GM21381 (cell line): ENCODE results near the gene TCIRG1.

Source experiments
- ATAC-seq: cut with Tn5 transposase; IDR thresholded peaks from one replicate; pipeline ENCODE4 v1.9.1; 2021; ENCODE audit warnings: mild to moderate bottlenecking, moderate library complexity; ENCODE audit not compliant: unreplicated experiment

The TCIRG1 gene

DNA sequence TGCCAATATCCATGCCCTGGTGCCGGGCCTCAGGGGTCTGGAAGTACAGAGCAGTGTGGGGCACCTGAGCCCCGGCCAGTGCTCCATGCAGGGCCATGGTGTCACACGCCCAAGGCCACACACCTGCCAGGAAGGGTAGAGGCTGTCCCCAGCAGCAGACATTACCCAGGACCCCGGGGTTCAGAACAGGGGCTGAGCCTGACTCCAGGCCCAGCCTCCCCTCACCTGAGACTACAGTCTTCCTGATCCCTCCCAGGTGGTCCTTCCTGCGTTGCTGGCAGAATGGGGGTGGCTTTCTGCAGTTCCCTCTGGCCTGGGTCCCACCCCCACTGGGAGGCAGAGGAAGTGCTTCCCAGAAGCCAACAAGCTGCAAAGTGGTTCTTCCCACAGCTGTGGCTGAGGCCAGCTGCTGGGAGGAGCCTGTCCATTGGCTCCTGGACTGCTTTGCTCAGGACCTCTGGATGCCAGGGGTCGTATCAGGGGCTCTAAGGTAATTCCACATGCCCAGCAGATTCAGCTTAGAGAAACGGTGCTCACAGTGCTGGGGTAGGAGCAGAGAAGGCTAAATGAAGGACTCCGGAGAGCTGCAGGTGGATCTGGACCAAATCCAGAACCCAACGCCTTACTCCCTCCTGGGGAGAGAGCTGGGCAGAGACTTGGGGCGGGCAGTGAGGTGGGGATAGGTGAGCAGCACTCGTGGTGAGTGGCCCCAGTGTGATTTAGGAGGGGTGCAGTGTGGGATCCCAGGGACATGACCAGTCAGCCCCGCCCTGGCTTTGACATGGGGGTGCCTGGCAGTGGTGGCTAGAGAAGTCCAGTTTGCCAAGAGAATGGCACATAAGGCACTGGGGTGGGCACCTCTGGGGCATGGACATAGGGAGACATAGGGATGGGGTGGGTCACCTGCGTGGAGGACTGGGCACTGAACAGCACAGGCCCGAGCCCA lies 12.6 kb downstream of the TCIRG1 start:
- ATAC-seq: no peak

DNA sequence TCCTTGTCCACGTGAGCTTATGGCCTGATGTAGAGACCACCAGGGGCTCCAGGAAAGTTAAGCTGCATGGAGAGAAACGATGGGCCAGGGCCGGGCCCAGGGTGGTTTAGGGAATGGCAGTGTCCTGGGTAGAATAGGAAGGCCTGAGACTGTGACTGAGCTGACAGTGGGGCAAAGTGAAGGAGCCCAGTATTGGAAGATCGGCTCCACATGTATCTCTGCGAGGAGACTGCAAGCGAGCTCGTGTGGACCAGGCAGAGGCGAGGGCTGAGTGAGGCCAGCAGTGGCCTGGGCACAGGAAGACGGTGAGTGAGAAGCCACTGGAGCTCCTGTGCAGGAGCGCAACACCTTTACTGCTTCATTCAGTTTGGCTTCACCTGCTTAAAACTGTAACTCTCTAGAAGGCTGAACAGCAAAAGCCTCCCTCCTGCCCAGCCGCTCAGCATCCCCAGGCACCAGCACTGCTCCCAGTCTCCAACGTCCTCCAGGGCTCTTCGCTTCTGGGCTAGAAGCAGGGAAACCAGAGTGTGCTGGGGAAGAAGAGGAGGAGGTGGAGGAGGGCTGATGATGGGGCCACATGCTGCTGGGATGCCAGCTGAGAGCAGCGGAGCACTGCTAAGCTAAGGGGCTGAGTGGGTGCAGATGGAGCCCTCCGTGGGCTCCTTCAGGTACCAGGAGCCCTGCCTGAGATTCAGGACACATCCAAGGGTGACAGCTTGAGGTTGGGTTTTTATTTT lies 13.5 kb downstream of the TCIRG1 start:
- ATAC-seq: no peak

DNA sequence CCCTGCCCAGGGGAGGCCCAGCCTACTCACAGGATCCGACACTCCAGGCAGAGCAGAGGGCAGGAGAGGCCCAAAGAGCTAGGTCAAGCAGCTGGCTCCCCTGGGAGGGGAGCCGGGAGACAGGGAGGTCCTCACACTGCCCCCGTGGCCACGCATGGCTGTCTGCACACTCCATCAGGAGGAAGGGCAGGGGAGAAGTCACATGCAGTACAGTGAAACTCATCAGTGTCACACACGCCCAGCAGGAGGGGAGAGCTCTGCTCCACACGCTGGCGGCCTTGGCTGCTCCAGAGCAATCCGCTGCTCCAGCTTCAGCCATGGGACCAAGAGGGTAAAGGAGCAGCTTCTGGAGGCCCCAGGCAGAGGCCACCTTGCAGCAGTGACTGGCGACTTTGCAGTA lies 14.3 kb downstream of the TCIRG1 start:
- ATAC-seq: no peak

DNA sequence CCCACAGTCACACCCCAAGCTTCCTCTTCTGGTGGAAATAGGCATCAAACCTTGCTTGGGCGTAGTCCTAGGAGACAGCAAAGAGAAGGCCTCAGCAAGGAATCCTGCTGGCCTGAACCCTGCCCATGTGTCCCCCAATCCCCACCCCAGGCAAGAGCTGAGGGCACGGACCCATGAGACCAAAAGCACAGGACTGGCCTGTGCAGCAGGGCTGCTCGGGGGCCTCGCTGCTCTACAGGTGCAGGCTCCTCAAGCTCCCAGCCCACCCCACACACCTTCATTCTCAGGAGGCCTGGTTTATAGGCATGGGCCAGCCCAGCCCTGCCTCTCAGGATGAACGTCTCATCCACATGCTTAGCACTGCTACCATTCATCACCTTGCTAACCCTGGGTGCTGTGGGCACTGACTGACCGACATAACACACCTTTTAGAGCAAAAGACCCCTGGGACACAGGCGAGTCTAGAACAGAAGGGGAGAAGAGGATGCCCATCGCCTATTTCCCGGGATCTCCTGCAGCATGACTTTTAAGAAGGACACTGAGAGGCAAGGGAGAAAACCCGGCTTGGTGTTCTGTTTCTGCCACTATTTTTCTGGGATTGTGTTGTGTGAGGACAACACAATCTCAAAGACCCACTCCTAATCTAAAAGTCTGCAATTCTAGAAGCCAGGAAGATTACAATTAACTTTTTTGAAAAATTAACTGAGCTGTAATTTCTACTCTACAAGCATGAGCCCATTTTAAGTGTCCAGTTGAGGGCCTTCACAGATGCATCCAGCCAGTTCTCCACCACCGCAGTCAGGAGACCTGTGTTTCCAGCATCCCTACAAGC lies 15.4 kb downstream of the TCIRG1 start:
- ATAC-seq: no peak

DNA sequence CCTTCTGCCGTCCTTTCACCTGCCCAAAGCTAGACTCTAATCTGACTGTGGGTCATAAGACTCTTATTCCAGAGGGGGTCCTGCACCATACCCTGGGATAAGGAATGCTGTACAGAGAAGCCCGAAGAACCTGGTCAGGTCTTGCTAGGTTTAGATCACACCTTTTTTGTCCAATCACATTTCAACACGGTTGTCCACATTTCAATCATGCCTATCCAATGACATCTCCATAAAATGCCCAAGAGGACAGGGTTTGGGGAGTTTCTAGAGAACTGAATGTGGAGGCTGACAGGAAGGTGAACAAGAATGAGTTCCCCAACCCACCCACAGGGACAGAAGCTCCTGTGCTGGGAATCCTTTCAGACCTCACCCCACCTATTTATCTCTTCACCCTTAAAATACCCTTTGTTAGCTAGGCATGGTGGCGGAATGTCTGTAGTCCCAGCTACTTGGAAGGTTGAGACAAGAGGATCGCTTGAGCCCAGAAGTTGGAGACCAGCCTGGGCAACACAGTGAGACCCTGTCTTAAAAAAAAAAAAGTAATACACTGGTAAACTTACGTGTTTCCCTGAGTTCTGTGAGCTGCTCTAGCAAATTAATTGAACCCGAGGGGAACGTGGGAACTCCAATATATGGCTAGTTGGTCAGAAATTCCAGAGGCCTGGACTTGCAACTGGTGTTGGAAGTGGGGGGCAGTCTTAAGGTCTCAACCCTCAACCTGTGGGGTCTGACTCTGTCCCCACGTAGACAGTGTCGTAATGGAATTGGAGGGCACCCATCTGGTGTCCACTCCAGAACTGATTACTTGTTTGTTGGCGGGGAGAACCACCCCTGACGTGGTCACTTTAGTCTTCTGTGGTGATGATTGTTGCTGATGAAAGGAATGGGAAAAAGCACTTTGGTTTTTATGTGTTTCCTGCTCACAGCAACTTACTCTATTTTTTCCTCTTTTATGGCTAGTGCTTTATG lies 17.8 kb downstream of the TCIRG1 start:
- ATAC-seq: no peak

DNA sequence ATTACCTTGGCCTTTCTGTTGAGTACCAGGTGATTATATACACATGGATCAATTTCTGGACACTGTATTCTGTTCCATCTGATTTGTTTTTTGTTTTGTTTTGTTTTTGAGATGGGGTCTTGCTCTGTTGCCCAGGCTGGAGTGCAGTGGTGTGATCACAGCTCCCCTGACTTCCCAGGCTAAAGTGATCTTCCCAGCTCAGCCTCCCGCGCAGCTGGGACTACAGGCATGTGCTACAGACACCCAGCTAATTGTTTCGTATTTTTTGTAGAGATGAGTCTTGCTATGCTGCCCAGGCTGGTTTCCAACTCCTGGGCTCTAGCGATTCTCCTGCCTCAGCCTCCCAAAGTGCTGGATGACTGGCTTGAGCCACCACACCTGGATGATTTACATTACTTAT lies 19.0 kb downstream of the TCIRG1 start:
- no peak for ATAC-seq

DNA sequence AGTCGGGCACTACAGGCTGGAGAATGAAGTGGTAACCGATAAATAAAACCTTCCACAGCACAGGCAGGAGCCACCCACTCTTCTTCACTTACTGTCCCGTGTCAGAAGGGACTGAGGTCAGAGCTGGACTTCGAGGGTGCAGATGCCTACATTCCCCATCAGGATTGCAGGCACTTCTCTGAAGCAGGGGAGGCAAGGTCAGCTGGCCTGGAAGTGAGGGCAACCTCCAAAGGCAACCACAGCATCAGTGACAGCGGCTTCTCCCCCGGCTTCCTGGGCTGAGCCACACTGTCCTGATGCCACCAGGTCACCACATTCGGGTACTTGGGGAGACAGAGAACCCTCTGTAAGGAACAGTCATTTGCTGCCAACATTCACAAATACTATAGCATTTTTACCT lies 22.7 kb downstream of the TCIRG1 start:
- ATAC-seq: no peak

DNA sequence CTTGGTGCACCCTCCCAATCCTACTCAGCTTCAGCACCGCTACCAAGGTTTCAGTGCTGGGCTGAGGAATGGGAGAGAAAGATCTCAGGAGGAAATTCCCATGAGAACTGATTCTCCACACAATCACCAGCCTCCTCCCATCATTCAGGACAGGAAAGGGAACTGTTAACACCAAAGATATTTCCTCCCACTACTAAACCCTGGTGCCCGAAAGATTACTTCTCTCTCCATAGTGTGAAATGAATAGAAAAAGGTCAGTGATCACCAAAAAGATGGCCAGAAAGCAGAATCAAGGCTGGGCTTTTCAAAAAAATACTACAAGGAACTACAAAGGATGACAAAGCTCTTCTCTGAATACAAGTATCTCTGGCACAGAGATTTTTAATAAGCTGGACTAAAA lies 26.1 kb downstream of the TCIRG1 start:
- ATAC-seq: no peak

DNA sequence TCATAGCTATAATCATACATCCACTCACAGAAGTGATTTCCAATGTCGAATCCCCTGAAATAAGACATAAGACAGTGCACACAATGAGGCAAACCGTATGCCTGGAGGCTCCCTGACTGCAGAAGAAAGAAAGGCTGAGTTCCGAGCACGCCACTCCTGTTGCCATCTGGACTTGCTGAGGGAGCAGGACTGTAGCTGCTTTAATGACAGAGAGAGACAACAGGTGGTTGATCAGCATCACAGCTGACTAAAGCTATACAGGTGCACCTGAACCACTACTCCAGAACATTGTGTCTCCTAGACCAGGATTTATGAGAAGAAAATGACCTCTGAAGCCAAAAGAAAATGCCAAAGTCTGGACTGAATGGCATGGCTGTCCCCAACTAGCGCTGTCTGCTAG lies 27.0 kb downstream of the TCIRG1 start:
- ATAC-seq: no peak

DNA sequence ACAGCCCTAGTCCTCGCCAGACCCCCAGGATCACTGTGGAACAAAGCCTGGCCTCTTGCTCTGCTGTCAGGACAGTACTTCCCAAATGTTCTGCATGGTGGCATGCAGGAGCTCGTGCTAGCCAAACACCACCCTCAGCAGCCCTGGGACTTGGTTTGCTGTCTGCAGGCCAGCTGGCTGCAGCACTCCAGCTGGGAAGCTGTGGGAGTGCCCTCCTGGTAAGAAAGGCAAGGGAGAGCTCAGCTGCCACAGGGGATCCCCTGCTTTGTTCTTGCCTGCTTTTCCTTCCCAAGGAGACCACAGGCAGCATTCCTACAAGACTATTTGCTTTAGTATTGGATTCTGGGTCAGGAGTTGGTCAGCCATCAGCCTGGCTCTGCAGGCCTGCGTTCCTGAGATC lies 27.9 kb downstream of the TCIRG1 start:
- no peak for ATAC-seq

DNA sequence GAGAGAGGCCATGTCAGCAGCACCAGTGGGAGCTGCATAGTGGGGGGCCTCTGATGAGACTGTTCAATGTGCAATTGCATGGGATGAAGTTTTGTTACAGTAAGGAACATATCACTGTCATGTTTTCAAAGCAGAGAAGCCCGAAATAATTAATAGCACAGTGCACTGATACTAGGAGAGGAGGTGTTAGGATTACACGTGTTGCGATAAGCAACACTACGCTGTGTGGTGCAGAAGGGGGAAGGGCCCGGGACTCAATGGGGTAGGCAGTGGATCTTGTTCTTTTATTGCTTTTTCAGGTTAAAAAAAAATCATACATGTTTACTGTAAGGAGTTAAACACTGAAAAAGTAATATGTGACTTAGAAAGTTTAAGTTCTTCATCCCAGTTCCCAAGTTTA lies 29.2 kb downstream of the TCIRG1 start:
- no peak for ATAC-seq

DNA sequence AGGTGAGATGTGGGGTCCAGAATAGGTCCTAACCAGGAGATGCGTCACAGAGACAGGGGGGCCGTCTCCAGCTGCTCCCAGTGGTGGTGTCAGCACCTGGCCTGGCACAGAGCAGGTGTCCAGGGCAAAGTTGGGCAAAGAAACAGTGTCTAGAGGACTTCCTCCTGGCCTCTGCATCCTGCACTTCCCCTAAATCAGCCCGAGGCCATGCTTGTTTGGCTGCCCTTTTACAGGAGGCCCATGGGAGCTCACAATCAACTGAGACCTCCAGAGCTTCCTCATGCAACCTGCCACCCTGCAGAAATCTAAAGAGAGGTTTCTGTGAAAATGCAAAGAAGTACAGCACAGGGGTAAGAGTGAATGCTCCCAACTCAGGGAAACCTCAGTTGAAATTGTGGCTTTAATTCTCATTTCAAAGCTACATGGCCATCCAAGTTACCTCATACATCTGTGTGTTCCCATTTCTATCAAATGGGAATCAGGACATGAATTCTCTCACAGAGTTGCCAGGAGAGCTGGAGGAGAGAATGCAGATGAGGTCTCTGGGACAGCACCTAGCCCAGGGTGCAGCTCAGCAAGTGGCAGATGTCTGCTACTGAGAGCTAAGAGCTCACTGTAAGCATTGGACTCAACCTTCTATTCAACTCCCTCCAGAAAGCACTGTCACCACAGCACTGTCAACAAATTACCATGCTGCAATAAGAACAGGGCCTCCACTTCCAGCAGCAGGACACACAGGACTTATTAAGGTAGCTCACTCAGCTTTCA lies 32.6 kb downstream of the TCIRG1 start:
- no peak for ATAC-seq

DNA sequence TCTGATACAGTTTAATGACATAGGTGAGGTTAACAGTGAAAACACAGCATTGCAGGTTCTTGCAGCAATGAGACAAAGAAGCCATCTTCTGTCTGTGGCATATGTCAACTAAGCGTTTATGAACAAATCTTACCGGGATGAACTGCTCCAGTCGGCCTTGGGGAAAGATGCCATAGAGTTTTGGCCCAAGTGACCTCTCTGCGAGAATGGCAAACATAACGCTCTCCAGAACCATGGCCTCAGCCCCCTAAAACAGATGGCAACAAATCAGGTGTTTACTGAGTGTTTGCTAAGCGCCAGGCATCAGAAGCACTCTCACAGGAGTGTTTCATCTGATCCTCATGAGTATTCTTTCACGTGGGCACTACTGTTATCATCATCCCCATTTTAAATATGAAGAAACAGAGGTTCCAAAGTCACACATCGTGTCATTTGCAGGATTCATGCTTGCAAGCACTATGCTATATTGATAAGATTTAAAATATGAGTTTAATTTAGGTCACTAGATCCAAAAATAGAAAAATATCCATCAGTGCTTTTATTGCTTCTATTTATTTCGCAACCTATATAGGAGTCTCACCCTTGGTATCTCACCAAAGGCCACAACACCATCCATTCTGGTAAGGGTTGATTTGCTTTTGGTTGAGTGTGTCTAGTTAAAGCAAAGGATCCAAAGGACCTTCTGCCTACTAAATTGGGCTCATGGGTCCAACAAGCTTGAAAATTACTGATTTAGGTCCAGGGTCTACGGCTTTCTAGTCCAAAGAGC lies 35.9 kb downstream of the TCIRG1 start:
- ATAC-seq: no peak

DNA sequence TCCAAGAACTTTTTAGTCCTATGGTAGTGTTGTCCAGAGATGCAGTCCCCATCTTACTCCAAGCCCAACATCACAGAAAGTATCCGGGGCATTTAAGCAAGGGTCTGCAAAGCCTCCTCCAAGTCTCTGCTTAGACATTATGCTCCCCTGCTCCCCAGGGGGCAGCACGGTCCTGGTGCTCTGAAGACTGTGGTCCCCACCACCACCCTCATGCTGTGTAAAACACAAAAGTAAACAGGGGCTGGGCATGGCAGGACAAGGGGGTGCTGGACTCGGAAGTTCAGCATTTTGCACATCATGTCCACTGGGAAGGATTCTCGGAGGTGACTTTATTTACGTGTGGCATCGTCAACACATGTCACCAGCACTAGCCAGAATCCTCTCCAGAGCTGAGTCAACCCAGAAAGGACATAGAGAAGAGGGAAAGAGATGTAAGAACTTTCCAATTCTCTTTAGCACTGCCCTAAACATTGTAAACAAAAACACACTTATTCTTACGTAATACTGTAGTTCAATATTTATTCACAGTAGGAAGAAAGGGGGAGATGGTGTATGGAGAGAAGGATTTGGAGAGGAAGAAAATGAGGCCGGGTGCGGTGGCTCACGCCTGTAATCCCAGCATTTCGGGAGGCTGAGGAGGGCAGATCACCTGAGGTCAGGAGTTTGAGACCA lies 37.7 kb downstream of the TCIRG1 start:
- no peak for ATAC-seq

DNA sequence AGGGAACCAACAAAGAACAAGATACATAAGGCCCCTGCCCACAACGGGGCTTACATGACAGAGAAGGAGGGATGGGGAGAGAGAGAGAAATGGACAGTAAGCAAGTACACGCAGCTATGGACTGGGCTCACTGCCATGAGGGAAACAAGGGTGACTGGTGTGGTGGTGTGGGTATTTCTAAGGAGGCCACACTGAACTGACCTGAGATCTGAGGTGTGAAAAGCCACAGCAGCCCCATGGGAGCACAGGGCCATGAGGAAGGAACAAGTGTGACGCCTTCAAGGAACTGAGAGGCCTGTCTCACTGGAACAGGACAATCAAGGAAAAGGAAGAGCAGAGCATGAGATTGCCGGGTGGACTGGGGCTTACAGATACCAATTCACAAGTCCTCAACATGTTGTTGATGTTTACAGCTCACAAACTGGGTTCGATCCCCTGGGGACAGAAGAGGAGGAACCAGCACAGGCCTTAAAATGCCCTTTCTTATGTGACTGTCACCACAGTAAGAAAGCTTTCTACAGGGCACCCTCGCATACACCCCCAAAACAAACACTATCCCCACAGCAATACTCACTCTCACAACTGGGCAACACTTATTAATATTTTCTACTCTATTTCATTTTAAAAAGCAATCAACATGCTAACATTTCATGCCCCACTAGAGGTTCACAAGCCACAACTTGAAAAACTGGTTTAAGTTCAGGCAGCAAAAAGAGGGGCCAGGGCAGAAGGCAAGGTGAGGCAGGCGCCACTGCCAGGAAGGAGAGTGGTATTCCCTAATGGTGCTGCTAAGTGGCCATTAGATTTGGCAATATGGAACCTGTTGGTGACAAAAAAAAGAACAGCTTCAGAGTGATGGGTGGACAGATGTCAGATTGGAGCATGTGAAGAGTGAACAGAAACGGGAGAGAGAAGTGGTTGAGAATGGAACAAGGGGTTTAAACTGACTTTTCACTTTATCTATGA lies 39.1 kb downstream of the TCIRG1 start:
- peak; percentile 79 for ATAC-seq

DNA sequence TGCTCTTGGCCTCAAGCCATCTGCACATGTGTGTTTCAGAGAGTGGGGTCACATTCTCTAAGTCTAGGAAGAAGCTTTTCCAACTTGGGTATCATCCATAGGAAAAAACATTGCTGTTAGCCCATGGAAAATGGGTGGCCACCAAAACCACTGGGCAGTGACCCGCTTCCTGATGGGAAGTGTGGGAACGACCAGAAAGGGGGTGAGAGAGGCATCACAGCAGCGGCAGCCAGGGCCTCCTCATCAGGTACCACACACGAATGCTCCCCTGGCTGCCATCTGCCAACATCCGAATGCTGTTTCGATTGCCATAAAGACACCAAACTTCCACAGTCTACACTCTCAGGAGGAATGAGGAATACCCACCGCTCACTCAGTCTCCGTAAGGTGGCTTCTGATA lies 42.0 kb downstream of the TCIRG1 start:
- ATAC-seq: no peak

DNA sequence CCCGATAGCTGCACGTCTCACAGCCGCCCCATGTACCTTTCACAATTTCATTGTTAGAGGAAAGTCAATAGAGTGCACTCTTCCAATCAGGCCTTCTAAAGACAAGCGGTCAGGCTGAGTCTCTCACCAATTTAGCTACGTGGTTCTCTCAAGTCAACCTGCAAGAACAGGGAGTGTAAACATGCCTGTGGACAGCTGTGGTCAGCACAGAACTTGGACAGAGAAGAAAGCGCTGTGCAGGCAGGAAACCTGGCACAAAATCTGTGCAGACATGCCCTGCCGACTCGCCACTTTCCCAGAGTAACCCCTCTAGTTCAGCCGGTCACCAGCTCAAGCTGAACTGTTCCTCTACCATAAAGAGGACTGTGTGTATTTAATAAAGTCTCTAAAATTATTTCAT lies 42.9 kb downstream of the TCIRG1 start:
- ATAC-seq: no peak
